Measurements from ENCODE around the gene ROCK2. TPM values are rescaled to one million over a fixed set of nuclear protein-coding genes. Genes with fewer than 3 reads are reported as not detected.

Gene ROCK2
- total RNA-seq, 1 experiment from 2014 or later = 64.4 TPM

DNA sequence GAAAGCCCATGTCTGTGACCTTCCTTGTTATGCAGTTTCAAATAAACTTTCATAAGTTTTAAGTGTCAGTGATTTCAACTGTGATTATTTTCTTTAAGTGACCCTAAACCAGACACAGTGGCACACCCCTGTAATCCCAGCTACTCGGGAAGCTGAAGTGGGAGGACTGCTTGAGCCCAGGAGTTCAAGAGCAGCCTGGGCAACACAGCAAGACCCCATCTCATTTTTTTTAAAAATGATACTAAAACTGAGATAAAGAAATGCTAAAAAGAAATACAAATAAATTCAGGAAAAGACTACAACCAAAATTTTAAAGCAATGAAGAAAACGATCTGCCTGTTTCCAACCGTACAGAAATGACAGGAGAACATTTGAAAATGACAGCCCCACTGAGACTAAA lies 54.2 kb downstream of the ROCK2 start:
- DNase-seq = no peak
- H3K9me3 Mint-ChIP-seq (ENCODE audit: unreplicated experiment) = no peaks in the 10 kb centered on the region
- CTCF ChIA-PET = no interaction called here
- Histone ChIP-seq H3K9me3 (0 out of 2 replicates have a peak, but pooled peaks cover 3% of the 10 kb centered on the region), H3K4me3 (ENCODE audit: low read depth, low read length) (no peak overlapping the region), H3K4me1 (peaks cover 10% of the 10 kb centered on the region), H3K27me3 (replicated peaks; ENCODE audit: control insufficient read depth, insufficient read depth, low read length) (no peaks in the 10 kb centered on the region), H3K36me3 (ENCODE audit: control insufficient read depth, insufficient read depth, low read length) (peaks cover 2% of the 10 kb centered on the region; the same call in 1 of the 2 replicates)
- POLR2A ChIA-PET = no interaction called here
- peaks cover 21% of the 10 kb centered on the region for H3K36me3 Mint-ChIP-seq (ENCODE audit: insufficient read depth, unreplicated experiment)
- H3K4me3 Mint-ChIP-seq (ENCODE audit: unreplicated experiment) = no peak overlapping the region
- H3K27ac Mint-ChIP-seq (ENCODE audit: unreplicated experiment) = no peak overlapping the region
- peaks cover 21% of the 10 kb centered on the region for H3K4me1 Mint-ChIP-seq (ENCODE audit: low read depth, unreplicated experiment)
- no TSS peak for BruUV-seq (replicated peaks)
- intact Hi-C loops (cut with micrococcal nuclease; ENCODE audit: unreplicated experiment) = no loop called here
- no peaks in the 10 kb centered on the region for H3K27me3 Mint-ChIP-seq (ENCODE audit: insufficient read depth, unreplicated experiment)
- TF ChIP-seq, protein P1, sequence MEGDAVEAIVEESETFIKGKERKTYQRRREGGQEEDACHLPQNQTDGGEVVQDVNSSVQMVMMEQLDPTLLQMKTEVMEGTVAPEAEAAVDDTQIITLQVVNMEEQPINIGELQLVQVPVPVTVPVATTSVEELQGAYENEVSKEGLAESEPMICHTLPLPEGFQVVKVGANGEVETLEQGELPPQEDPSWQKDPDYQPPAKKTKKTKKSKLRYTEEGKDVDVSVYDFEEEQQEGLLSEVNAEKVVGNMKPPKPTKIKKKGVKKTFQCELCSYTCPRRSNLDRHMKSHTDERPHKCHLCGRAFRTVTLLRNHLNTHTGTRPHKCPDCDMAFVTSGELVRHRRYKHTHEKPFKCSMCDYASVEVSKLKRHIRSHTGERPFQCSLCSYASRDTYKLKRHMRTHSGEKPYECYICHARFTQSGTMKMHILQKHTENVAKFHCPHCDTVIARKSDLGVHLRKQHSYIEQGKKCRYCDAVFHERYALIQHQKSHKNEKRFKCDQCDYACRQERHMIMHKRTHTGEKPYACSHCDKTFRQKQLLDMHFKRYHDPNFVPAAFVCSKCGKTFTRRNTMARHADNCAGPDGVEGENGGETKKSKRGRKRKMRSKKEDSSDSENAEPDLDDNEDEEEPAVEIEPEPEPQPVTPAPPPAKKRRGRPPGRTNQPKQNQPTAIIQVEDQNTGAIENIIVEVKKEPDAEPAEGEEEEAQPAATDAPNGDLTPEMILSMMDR (IDR thresholded peaks at IDR 0.05; ENCODE audit: insufficient read depth in 1 of 2, low read depth in 1 of 2, low read length in 1 of 2, severe bottlenecking in 1 of 2, unreplicated experiment in 1 of 2) = no peak

GRCh38 chr2:11288431-11288830 lies 56.0 kb downstream of the ROCK2 start:
- CTCF ChIA-PET = no interaction called here
- POLR2A ChIA-PET = interaction anchor here (0.6 kb wide), 1 partner anchor 17 kb away, joined by 6 read pairs; no protein-coding TSS in a partner anchor
- intact Hi-C loops (cut with micrococcal nuclease; ENCODE audit: unreplicated experiment) = no loop called here
- H3K9me3 Mint-ChIP-seq (ENCODE audit: unreplicated experiment) = peaks cover 16% of the 10 kb centered on the region
- no TSS peak for BruUV-seq (replicated peaks)
- Histone ChIP-seq H3K27me3 (replicated peaks; ENCODE audit: control insufficient read depth, insufficient read depth, low read length) (no peaks in the 10 kb centered on the region), H3K4me1 (peaks cover 10% of the 10 kb centered on the region), H3K4me3 (ENCODE audit: low read depth, low read length) (no peak overlapping the region), H3K36me3 (ENCODE audit: control insufficient read depth, insufficient read depth, low read length) (peaks cover 2% of the 10 kb centered on the region; the same call in 1 of the 2 replicates), H3K9me3 (0 out of 2 replicates have a peak, but pooled peaks cover 7% of the 10 kb centered on the region)
- peaks cover 39% of the 10 kb centered on the region for H3K36me3 Mint-ChIP-seq (ENCODE audit: insufficient read depth, unreplicated experiment)
- no peak overlapping the region for H3K27ac Mint-ChIP-seq (ENCODE audit: unreplicated experiment)
- TF ChIP-seq, protein P1 (IDR thresholded peaks at IDR 0.05; ENCODE audit: insufficient read depth in 1 of 2, low read depth in 1 of 2, low read length in 1 of 2, severe bottlenecking in 1 of 2, unreplicated experiment in 1 of 2) = no peak
- H3K27me3 Mint-ChIP-seq (ENCODE audit: insufficient read depth, unreplicated experiment) = no peaks in the 10 kb centered on the region
- no peak for DNase-seq
- peaks cover 15% of the 10 kb centered on the region for H3K4me1 Mint-ChIP-seq (ENCODE audit: low read depth, unreplicated experiment)
- no peak overlapping the region for H3K4me3 Mint-ChIP-seq (ENCODE audit: unreplicated experiment)

GRCh38 chr2:11286749-11287148 lies 57.7 kb downstream of the ROCK2 start:
- Histone ChIP-seq H3K4me3 (ENCODE audit: low read depth, low read length) (no peak overlapping the region), H3K27me3 (replicated peaks; ENCODE audit: control insufficient read depth, insufficient read depth, low read length) (no peaks in the 10 kb centered on the region), H3K4me1 (no peaks in the 10 kb centered on the region), H3K9me3 (0 out of 2 replicates have a peak, but pooled peaks cover 7% of the 10 kb centered on the region), H3K36me3 (ENCODE audit: control insufficient read depth, insufficient read depth, low read length) (peaks cover 2% of the 10 kb centered on the region; the same call in 1 of the 2 replicates)
- Mint-ChIP-seq H3K27me3 (ENCODE audit: insufficient read depth, unreplicated experiment) (no peaks in the 10 kb centered on the region), H3K4me1 (ENCODE audit: low read depth, unreplicated experiment) (peaks cover 7% of the 10 kb centered on the region), H3K4me3 (ENCODE audit: unreplicated experiment) (no peak overlapping the region), H3K27ac (ENCODE audit: unreplicated experiment) (no peak overlapping the region), H3K9me3 (ENCODE audit: unreplicated experiment) (peaks cover 16% of the 10 kb centered on the region), H3K36me3 (ENCODE audit: insufficient read depth, unreplicated experiment) (peaks cover 47% of the 10 kb centered on the region)
- BruUV-seq (replicated peaks) = no TSS peak
- intact Hi-C loops (cut with micrococcal nuclease; ENCODE audit: unreplicated experiment) = no loop called here
- no peak for DNase-seq
- POLR2A ChIA-PET = no interaction called here
- TF ChIP-seq, protein P1 (IDR thresholded peaks at IDR 0.05; ENCODE audit: insufficient read depth in 1 of 2, low read depth in 1 of 2, low read length in 1 of 2, severe bottlenecking in 1 of 2, unreplicated experiment in 1 of 2) = no peak
- CTCF ChIA-PET = no interaction called here
